SK-N-MC (cell line): Measurements from ENCODE around the gene GOLGA7B.

Experiments used
- EZH2 ChIP-seq: fragments of 200-600 bp; sonication (generic); IDR thresholded peaks from one replicate; pipeline ENCODE4 v1.6.1; 2017; ENCODE audit warnings: antibody characterized with exemption
- POLR2AphosphoS5 ChIP-seq: IDR thresholded peaks from 2 replicates; pipeline ENCODE4 v1.6.1; 2012; ENCODE audit warnings: mild to moderate bottlenecking, low read depth, low read length, borderline replicate concordance

- TF ChIP-seq POLR2AphosphoS5 (no peak), EZH2 (no peak)
Observed at GRCh38 chr10:97911217-97911616, 61.6 kb downstream of the GOLGA7B start.
